ENCODE results near the gene CTIF. TPM values are rescaled to one million over a fixed set of nuclear protein-coding genes. Genes with fewer than 3 reads are reported as not detected.

Gene CTIF
- total RNA-seq, 1 donor from 2014 or later = 60.0 TPM

GRCh38 chr18:48839819-48840490 is 301.1 kb downstream of the CTIF start:
- Histone ChIP-seq H3K27ac (replicated peaks) (peak overlapping the region; percentile 90), H3K27me3 (ENCODE audit: low read depth) (no peaks in the 10 kb centered on the region), H3K4me1 (peaks cover 68% of the 10 kb centered on the region), H3K36me3 (no peaks in the 10 kb centered on the region), H3K9me3 (replicated peaks) (no peaks in the 10 kb centered on the region), H3K4me3 (peak overlapping the region; percentile 19)
- intact Hi-C loops (cut with micrococcal nuclease) = no loop called here
- TF ChIP-seq, protein P1, sequence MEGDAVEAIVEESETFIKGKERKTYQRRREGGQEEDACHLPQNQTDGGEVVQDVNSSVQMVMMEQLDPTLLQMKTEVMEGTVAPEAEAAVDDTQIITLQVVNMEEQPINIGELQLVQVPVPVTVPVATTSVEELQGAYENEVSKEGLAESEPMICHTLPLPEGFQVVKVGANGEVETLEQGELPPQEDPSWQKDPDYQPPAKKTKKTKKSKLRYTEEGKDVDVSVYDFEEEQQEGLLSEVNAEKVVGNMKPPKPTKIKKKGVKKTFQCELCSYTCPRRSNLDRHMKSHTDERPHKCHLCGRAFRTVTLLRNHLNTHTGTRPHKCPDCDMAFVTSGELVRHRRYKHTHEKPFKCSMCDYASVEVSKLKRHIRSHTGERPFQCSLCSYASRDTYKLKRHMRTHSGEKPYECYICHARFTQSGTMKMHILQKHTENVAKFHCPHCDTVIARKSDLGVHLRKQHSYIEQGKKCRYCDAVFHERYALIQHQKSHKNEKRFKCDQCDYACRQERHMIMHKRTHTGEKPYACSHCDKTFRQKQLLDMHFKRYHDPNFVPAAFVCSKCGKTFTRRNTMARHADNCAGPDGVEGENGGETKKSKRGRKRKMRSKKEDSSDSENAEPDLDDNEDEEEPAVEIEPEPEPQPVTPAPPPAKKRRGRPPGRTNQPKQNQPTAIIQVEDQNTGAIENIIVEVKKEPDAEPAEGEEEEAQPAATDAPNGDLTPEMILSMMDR (IDR thresholded peaks at IDR 0.05; ENCODE audit: borderline replicate concordance) = no peak
- DNase-seq = no peak

GRCh38 chr18:48840491-48840877 is 301.7 kb downstream of the CTIF start:
- peak overlapping the region; percentile 90 for H3K27ac ChIP-seq (replicated peaks)
- DNase-seq = no peak

DNA sequence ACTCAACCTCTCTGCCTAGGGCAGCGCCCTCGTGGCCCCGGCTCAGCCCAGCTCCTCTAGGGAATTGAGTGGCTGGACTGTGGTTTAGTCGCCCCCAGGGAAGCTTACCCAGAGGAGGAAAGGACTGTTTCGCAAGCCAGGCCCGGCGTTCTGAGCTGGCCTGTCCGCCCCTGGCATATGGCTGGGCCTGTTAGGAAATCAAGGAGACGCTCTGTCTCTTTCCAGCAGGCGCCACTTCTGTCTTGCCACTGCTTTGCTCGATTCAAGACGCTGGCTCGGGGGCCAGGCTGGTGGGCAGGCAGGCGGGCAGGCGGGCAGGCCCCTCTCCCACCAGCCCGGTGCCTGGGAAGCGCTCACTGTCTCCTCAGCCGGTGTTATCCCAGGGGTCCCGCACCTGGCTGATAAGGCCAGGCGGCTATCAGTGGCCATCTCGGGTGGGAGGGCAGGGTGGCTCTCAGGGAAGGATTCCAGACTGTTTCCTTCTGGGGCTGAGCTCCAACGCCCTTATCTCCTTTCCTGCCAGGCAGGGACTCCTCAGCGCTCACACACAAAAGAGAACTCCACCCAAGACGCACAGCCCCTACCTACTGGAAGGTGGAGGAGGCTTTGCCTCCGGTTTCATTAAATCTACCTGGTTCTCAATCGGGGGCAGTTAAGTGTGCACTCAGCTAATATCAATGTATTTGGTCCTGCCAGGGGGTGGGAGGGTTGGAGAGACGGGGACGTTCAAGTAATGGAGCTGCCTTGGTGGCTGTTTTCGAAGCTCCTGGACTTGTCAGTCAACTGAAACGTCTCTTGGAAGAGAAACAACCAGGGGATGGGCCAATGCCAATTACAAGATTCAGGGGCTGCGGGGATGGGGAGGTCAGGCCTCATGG is 302.8 kb downstream of the CTIF start:
- TF ChIP-seq, protein P1 (IDR thresholded peaks at IDR 0.05; ENCODE audit: borderline replicate concordance) = no peak
- H3K36me3 ChIP-seq = no peaks in the 10 kb centered on the region
- peak; percentile 45 for DNase-seq
- peak overlapping the region; percentile 19 for H3K4me3 ChIP-seq
- H3K27me3 ChIP-seq (ENCODE audit: low read depth) = no peaks in the 10 kb centered on the region
- peak overlapping the region; percentile 90 for H3K27ac ChIP-seq (replicated peaks)
- intact Hi-C loops (cut with micrococcal nuclease) = no loop called here
- H3K9me3 ChIP-seq (replicated peaks) = no peaks in the 10 kb centered on the region
- H3K4me1 ChIP-seq = peaks cover 62% of the 10 kb centered on the region

More at GRCh38 chr18:48840491-48840877, 301.7 kb downstream of the CTIF start:
- intact Hi-C loops (cut with micrococcal nuclease) = no loop called here
- H3K4me1 ChIP-seq = peaks cover 63% of the 10 kb centered on the region
- no peaks in the 10 kb centered on the region for H3K36me3 ChIP-seq
- TF ChIP-seq, protein P1 (IDR thresholded peaks at IDR 0.05; ENCODE audit: borderline replicate concordance) = no peak
- peak overlapping the region; percentile 19 for H3K4me3 ChIP-seq
- no peaks in the 10 kb centered on the region for H3K27me3 ChIP-seq (ENCODE audit: low read depth)
- H3K9me3 ChIP-seq (replicated peaks) = no peaks in the 10 kb centered on the region

DNA sequence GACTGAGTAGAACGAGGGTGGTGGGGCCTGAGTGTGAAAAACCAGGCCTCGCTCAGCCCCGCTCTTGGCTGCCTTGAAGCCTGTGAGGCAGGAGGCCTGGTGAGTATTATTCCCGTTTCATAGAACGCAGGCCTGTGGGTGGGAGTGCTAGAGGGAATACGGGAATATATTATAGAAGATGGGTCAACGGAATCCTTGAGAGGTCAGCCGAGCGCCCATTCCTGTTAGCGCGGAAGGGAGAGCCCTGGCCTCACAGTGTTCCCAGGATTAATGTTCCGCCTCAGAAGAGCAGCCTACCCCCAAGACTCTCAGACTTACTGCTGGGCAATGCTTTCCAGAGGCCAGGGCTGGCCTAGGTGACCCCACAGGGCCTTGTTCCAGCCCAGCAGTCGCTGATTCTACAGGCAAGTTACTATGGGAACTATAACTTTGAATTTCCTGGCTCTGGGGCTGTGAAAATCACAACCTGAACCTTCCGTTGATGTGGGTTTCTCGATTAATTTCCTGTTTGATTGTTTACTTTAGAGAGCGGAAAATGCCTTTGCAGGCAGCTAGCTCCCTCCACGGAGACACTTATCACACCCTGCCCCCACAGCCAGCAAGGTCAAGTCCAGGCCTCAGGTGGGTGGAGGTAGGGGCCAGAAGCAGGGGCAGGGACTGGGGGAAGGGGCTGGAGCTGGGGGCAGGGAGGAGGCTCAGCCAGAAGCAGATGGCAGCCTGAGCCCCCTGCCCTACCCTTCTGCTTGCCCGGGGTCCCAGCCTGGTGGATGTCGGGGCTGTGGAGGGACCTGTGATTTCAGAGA is 303.6 kb downstream of the CTIF start:
- Histone ChIP-seq H3K9me3 (replicated peaks) (no peaks in the 10 kb centered on the region), H3K4me3 (peak overlapping the region; percentile 7), H3K27ac (replicated peaks) (peak overlapping the region; percentile 90), H3K36me3 (no peaks in the 10 kb centered on the region), H3K27me3 (ENCODE audit: low read depth) (no peaks in the 10 kb centered on the region), H3K4me1 (peaks cover 65% of the 10 kb centered on the region)
- no peak for DNase-seq
- TF ChIP-seq, protein P1 (IDR thresholded peaks at IDR 0.05; ENCODE audit: borderline replicate concordance) = no peak
- intact Hi-C loops (cut with micrococcal nuclease) = no loop called here

GRCh38 chr18:48843162-48843561 is 304.3 kb downstream of the CTIF start:
- Histone ChIP-seq H3K9me3 (replicated peaks) (no peaks in the 10 kb centered on the region), H3K27me3 (ENCODE audit: low read depth) (no peaks in the 10 kb centered on the region), H3K4me1 (peaks cover 72% of the 10 kb centered on the region), H3K36me3 (no peaks in the 10 kb centered on the region), H3K4me3 (no peak overlapping the region), H3K27ac (replicated peaks) (peak overlapping the region; percentile 90)
- intact Hi-C loops (cut with micrococcal nuclease) = no loop called here
- TF ChIP-seq, protein P1 (IDR thresholded peaks at IDR 0.05; ENCODE audit: borderline replicate concordance) = no peak
- no peak for DNase-seq

All from left ventricle myocardium inferior (tissue), 1 donor.